ENCODE results near the gene POLK. TPM values are rescaled to one million over a fixed set of nuclear protein-coding genes. Genes with fewer than 3 reads are reported as not detected.
A peak's percentile ranks its signal among the peaks of the same experiment; 100 is the strongest.
"Not testable (repeated sequence)": the region's sequence is repeated elsewhere in the genome, so short reads cannot be mapped to it uniquely, and the experiment has no call there.

POLK gene
- total RNA-seq, 3 donors from 2014 or later: 44.0 to 58.4 (median 44.9) TPM

- Histone ChIP-seq H3K4me1 (no peaks in the 10 kb centered on the region), H3K36me3 (no peaks in the 10 kb centered on the region), H3K4me3 (no peak overlapping the region), H3K27ac (no peak overlapping the region), H3K27me3 (no peaks in the 10 kb centered on the region), H3K9me3 (no peaks in the 10 kb centered on the region)
- no peak for DNase-seq (ENCODE audit: low spot score in 2 of 2)
- intact Hi-C loops (cut with DNase I; ENCODE audit: low total_unique reads): no loop called here
- no peak for TF ChIP-seq POLR2A (IDR thresholded peaks at IDR 0.05)
- no peak for TF ChIP-seq POLR2AphosphoS5 (IDR thresholded peaks at IDR 0.05)
- no peak for TF ChIP-seq CTCF (IDR thresholded peaks at IDR 0.05)
These were observed 41.7 kb downstream of the POLK start for GRCh38 chr5:75553358-75553757.

GRCh38 chr5:75558221-75558620, 46.5 kb downstream of the POLK start:
- intact Hi-C loops (cut with DNase I; ENCODE audit: low total_unique reads): no loop called here
- DNase-seq (ENCODE audit: low spot score in 2 of 2): no peak
- Histone ChIP-seq H3K36me3 (no peaks in the 10 kb centered on the region), H3K4me3 (no peak overlapping the region), H3K27me3 (no peaks in the 10 kb centered on the region), H3K27ac (no peak overlapping the region), H3K9me3 (peaks cover 0 to under 1% of the 10 kb centered on the region in 2 donors), H3K4me1 (no peaks in the 10 kb centered on the region)
- no peak for TF ChIP-seq POLR2AphosphoS5 (IDR thresholded peaks at IDR 0.05)
- TF ChIP-seq POLR2A (IDR thresholded peaks at IDR 0.05): no peak
- no peak for TF ChIP-seq CTCF (IDR thresholded peaks at IDR 0.05)

- intact Hi-C loops (cut with DNase I; ENCODE audit: low total_unique reads): no loop called here
- no peaks in the 10 kb centered on the region for H3K4me1 ChIP-seq
- no peaks in the 10 kb centered on the region for H3K27me3 ChIP-seq
- peak overlapping the region in 1 of 2 donors; percentile 2 for H3K27ac ChIP-seq
- no peak overlapping the region for H3K4me3 ChIP-seq
- peaks cover 0 to 9% of the 10 kb centered on the region in 2 donors for H3K9me3 ChIP-seq
- TF ChIP-seq CTCF (IDR thresholded peaks at IDR 0.05) (no peak), POLR2A (IDR thresholded peaks at IDR 0.05) (no peak), POLR2AphosphoS5 (IDR thresholded peaks at IDR 0.05) (no peak)
- no peak for DNase-seq (ENCODE audit: low spot score in 2 of 2)
- H3K36me3 ChIP-seq: no peaks in the 10 kb centered on the region
These were observed 47.4 kb downstream of the POLK start for GRCh38 chr5:75558981-75559632.

GRCh38 chr5:75560655-75561054, 49.0 kb downstream of the POLK start:
- H3K36me3 ChIP-seq; H3K27ac ChIP-seq; H3K27me3 ChIP-seq; intact Hi-C loops (cut with DNase I; ENCODE audit: low total_unique reads); DNase-seq (ENCODE audit: low spot score in 2 of 2); H3K4me1 ChIP-seq; H3K4me3 ChIP-seq; H3K9me3 ChIP-seq: not testable (repeated sequence)

GRCh38 chr5:75565991-75566709, 54.5 kb downstream of the POLK start:
- H3K36me3 ChIP-seq; H3K4me1 ChIP-seq; intact Hi-C loops (cut with DNase I; ENCODE audit: low total_unique reads); H3K9me3 ChIP-seq; H3K27me3 ChIP-seq; DNase-seq (ENCODE audit: low spot score in 2 of 2); H3K4me3 ChIP-seq: not testable (repeated sequence)
- peak overlapping the region; percentile 67 to 69 for H3K27ac ChIP-seq

- H3K4me1 ChIP-seq: peaks cover 0 to 10% of the 10 kb centered on the region in 2 donors
- peaks cover 0 to 9% of the 10 kb centered on the region in 2 donors for H3K9me3 ChIP-seq
- H3K27me3 ChIP-seq: no peaks in the 10 kb centered on the region
- H3K36me3 ChIP-seq: no peaks in the 10 kb centered on the region
- DNase-seq (ENCODE audit: low spot score in 2 of 2): no peak
- intact Hi-C loops (cut with DNase I; ENCODE audit: low total_unique reads): no loop called here
- peak overlapping the region; percentile 67 to 69 for H3K27ac ChIP-seq
- no peak overlapping the region for H3K4me3 ChIP-seq
- no peak for TF ChIP-seq CTCF (IDR thresholded peaks at IDR 0.05)
- no peak for TF ChIP-seq POLR2A (IDR thresholded peaks at IDR 0.05)
These were observed 55.1 kb downstream of the POLK start for GRCh38 chr5:75566710-75567309.

Data from breast epithelium (tissue), 4 donors.